K562 (cell line): Measurements from ENCODE around the gene ARID3A.

Experiments
- HNRNPH1 ChIP-seq: fragments of 200-400 bp; formaldehyde crosslinking; optimal IDR thresholded peaks from 2 replicates; pipeline ENCODE3; 2017; ENCODE audit warnings: low read depth, mild to moderate bottlenecking, low read length, moderate library complexity
- RAD21 ChIP-seq, 2 experiments: fragments of 250-450 bp in 1 of 2; fragments of 450-650 bp in 1 of 2; sonication (Bioruptor Pico) in 1 of 2; formaldehyde crosslinking in 1 of 2; IDR thresholded peaks in 1 of 2; conservative IDR thresholded peaks in 1 of 2; 2 replicates each; pipeline versions ENCODE4 v1.4.0 to v1.8.0; 2020 to 2022; ENCODE audit warnings: mild to moderate bottlenecking in 2 of 2, moderate library complexity in 1 of 2
- ZNF75A ChIP-seq: fragments of 450-650 bp; formaldehyde crosslinking; IDR thresholded peaks from 2 replicates; pipeline ENCODE4 v1.4.0; 2020; ENCODE audit warnings: mild to moderate bottlenecking

DNA sequence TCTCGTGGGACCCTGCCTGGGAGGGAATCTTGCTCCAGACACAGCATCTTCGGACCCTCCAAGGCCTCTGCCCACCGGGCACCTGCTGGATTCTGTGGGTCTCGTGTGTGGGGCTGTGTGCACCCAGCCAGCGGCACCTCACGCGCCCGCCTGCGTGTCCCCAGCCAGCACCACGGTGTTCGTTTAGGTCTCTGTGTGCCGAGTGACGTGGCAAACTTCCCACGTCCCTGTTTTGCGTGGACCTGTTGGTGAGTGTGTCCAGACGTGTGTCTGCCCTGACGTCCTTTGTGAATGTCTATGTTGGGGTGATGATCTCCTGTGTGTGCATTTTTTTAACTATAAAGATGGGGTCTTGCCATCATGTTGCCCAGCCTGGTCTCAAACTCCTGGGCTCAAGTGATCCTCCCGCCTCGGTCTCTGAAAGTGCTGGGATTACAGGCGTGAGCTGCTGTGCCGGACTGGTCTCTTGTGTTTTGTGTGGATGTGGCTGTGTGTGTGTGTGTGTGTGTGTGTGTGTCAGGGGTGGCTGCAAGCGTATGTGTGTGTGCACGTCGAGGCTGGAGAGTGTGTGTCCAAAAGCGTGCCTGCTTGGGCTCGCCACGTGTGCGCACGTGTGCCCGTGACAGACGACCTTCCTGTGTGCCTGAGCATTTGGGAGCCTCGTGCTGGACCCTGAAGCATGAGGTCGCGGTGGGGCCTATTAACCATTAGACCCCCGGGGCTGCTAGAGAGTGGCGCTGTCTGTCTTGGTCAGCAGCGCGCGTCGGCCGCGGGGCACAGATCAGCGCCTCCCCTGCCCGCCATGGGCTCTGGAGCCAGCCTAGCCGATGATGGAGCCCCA is 15.7 kb downstream of the ARID3A start:
- TF ChIP-seq HNRNPH1 = no peak
- TF ChIP-seq RAD21 (CRISPR knock-in tag; conservative IDR thresholded peaks at IDR 0.05 in 1 of 2, IDR thresholded peaks at IDR 0.05 in 1 of 2) = no peak
- TF ChIP-seq ZNF75A (CRISPR knock-in tag) = no peak
